PC-9 (cell line): Measurements from ENCODE around the gene FOXK1. TPM values are rescaled to one million over a fixed set of nuclear protein-coding genes. Genes with fewer than 3 reads are reported as not detected.

ENCODE experiments used
- BruUV-seq: library from RNA; stranded (reverse); fragments of 400-500 nt; replicated peaks from 2 replicates; lab custom pipeline; 2021; lab: Mats Ljungman, UMichigan
- CTCF ChIA-PET: fragments of 300-600 bp; sonication (Branson Sonifier 250); formaldehyde crosslinking; loops from one replicate; lab custom pipeline; 2022; ENCODE audit warnings: antibody characterized with exemption; lab: Charles Lee
- POLR2A ChIA-PET: fragments of 300-600 bp; sonication (Branson Sonifier 250); formaldehyde crosslinking; loops from one replicate; lab custom pipeline; 2022; ENCODE audit warnings: antibody characterized with exemption; ENCODE audit not compliant: unreplicated experiment; lab: Charles Lee
- DNase-seq, 2 experiments: peaks; one replicate each; pipeline versions ENCODE4 v3.0.0 to v3.0.0-alpha.2; 2015 to 2022; ENCODE audit warnings: mixed read lengths in 1 of 2
- H2AFZ ChIP-seq: fragments of 200-600 bp; sonication (generic); 2 replicates; pipeline ENCODE4 v1.8.1; 2017; ENCODE audit warnings: antibody characterized with exemption
- H3F3A ChIP-seq: fragments of 200-600 bp; sonication (generic); 2 replicates; pipeline ENCODE4 v1.8.1; 2017; ENCODE audit warnings: antibody characterized with exemption, mild to moderate bottlenecking, low read depth; ENCODE audit not compliant: insufficient read depth
- H3K27ac ChIP-seq: fragments of 200-600 bp; sonication (generic); 2 replicates; pipeline ENCODE4 v1.6.1; 2016; ENCODE audit warnings: mixed run types
- H3K27me3 ChIP-seq: fragments of 200-600 bp; sonication (generic); 2 replicates; pipeline ENCODE4 v1.6.1; 2016; ENCODE audit warnings: low read depth, mixed run types; ENCODE audit not compliant: insufficient read depth
- H3K36me3 ChIP-seq: fragments of 200-600 bp; sonication (generic); 2 replicates; pipeline ENCODE4 v1.6.1; 2016; ENCODE audit warnings: low read depth, mixed run types
- H3K4me1 ChIP-seq: fragments of 200-600 bp; sonication (generic); replicated peaks from 2 replicates; pipeline ENCODE4 v1.6.1; 2016; ENCODE audit warnings: mixed run types; ENCODE audit not compliant: insufficient read depth
- H3K4me2 ChIP-seq: fragments of 200-600 bp; sonication (generic); 2 replicates; pipeline ENCODE4 v1.6.1; 2017; ENCODE audit warnings: mixed run types
- H3K4me3 ChIP-seq: fragments of 200-600 bp; sonication (generic); 2 replicates; pipeline ENCODE4 v1.6.1; 2016; ENCODE audit warnings: mixed run types
- H3K79me2 ChIP-seq: fragments of 200-600 bp; sonication (generic); 2 replicates; pipeline ENCODE4 v1.6.1; 2017; ENCODE audit warnings: low read depth, mixed run types
- H3K9me2 ChIP-seq: fragments of 200-600 bp; sonication (generic); 2 replicates; pipeline ENCODE4 v1.8.1; 2017; ENCODE audit warnings: mild to moderate bottlenecking; ENCODE audit not compliant: insufficient read depth
- H3K9me3 ChIP-seq: fragments of 200-600 bp; sonication (generic); 2 replicates; pipeline ENCODE4 v1.8.1; 2016; ENCODE audit warnings: low read depth; ENCODE audit not compliant: insufficient read depth
- H4K20me1 ChIP-seq: fragments of 200-600 bp; sonication (generic); 2 replicates; pipeline ENCODE4 v1.8.1; 2017; ENCODE audit not compliant: insufficient read depth
- EZH2 ChIP-seq: fragments of 200-600 bp; sonication (generic); IDR thresholded peaks from 2 replicates; pipeline ENCODE4 v1.8.0; 2017; ENCODE audit warnings: antibody characterized with exemption, low read depth
- intact Hi-C: fragments of 100-400 bp; cut with micrococcal nuclease; formaldehyde crosslinking; loops from one replicate; pipeline ENCODE4 v1.10.0; 2022; ENCODE audit not compliant: unreplicated experiment
- total RNA-seq: library from RNA; stranded (reverse); gene quantifications from 2 replicates; pipeline ENCODE4 v1.2.3, GENCODE V29; 2021
- TF ChIP-seq, protein P1 (sequence below): fragments of 200-600 bp; sonication (generic); conservative IDR thresholded peaks from 2 replicates; pipeline ENCODE4 v1.6.1; 2017; ENCODE audit warnings: mixed run types, antibody characterized with exemption, mild to moderate bottlenecking, moderate library complexity

Gene FOXK1
- total RNA-seq, 1 experiment from 2014 or later = 68.1 TPM

GRCh38 chr7:4657640-4658417, 24.3 kb upstream of the FOXK1 start:
- intact Hi-C loops = no loop called here

DNA sequence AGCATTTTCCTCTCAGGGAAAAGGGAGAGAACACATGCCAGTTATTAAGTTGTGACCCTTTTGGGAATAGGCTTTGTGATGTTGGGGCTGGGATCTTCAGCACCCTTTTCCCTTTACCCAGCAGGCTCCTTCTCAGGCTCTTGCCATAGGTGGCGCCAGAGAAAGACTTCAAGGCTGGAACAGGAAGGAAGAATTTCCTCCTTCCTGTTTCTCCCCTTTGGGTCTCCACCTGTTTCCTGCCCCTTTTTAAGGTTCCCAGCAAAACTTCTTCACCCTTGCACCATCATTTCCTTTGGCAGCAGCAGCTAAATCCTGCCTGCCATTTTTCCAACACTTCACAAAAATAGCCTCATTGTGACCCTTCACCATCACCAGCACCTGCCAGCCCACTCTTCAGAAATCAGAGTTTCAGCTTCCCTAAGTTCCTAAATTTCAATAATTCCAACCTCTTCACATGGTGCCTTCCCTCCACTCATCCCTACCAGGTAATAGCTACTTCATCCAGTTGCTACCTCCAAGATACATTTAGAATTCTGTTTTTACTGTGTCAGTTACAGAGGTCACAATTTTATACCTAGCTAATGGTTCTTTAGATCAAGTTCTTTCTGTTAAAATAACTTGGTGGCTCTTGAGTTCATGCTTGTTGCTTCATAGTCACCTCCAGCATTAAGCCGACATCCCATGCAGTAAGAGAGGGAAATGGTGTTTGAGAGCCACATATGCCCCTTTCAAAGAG, 22.4 kb upstream of the FOXK1 start:
- H3K36me3 ChIP-seq = no peaks in the 10 kb centered on the region
- peaks cover 14% of the 10 kb centered on the region; the same call in 1 of the 2 replicates for H3K9me3 ChIP-seq
- no peaks in the 10 kb centered on the region for H3K9me2 ChIP-seq
- CTCF ChIA-PET = no interaction called here
- H3K27ac ChIP-seq = no peak overlapping the region
- DNase-seq = no peak
- POLR2A ChIA-PET = no interaction called here
- intact Hi-C loops = no loop called here
- BruUV-seq = no TSS peak
- H4K20me1 ChIP-seq = no peaks in the 10 kb centered on the region
- peaks cover 13% of the 10 kb centered on the region for H3K27me3 ChIP-seq
- H3K79me2 ChIP-seq = no peaks in the 10 kb centered on the region
- H2AFZ ChIP-seq = no peak overlapping the region
- H3K4me3 ChIP-seq = no peak overlapping the region
- H3K4me1 ChIP-seq = no peaks in the 10 kb centered on the region
- no peaks in the 10 kb centered on the region for H3F3A ChIP-seq
- TF ChIP-seq, protein P1, sequence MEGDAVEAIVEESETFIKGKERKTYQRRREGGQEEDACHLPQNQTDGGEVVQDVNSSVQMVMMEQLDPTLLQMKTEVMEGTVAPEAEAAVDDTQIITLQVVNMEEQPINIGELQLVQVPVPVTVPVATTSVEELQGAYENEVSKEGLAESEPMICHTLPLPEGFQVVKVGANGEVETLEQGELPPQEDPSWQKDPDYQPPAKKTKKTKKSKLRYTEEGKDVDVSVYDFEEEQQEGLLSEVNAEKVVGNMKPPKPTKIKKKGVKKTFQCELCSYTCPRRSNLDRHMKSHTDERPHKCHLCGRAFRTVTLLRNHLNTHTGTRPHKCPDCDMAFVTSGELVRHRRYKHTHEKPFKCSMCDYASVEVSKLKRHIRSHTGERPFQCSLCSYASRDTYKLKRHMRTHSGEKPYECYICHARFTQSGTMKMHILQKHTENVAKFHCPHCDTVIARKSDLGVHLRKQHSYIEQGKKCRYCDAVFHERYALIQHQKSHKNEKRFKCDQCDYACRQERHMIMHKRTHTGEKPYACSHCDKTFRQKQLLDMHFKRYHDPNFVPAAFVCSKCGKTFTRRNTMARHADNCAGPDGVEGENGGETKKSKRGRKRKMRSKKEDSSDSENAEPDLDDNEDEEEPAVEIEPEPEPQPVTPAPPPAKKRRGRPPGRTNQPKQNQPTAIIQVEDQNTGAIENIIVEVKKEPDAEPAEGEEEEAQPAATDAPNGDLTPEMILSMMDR = no peak; the same call in 1 of the 2 replicates
- no peak for TF ChIP-seq EZH2
- H3K4me2 ChIP-seq = no peak overlapping the region

More at GRCh38 chr7:4657640-4658417, 24.3 kb upstream of the FOXK1 start:
- DNase-seq = no peak
- Histone ChIP-seq H2AFZ (no peak overlapping the region), H3K4me3 (no peak overlapping the region), H4K20me1 (no peaks in the 10 kb centered on the region), H3F3A (no peaks in the 10 kb centered on the region), H3K9me3 (peaks cover 14% of the 10 kb centered on the region; the same call in 1 of the 2 replicates), H3K9me2 (no peaks in the 10 kb centered on the region), H3K4me2 (no peak overlapping the region), H3K36me3 (no peaks in the 10 kb centered on the region), H3K4me1 (no peaks in the 10 kb centered on the region), H3K27me3 (peaks cover 7% of the 10 kb centered on the region; the same call in 1 of the 2 replicates), H3K79me2 (no peaks in the 10 kb centered on the region), H3K27ac (no peak overlapping the region)
- BruUV-seq = no TSS peak
- TF ChIP-seq EZH2 = no peak
- TF ChIP-seq, protein P1 = no peak
- POLR2A ChIA-PET = no interaction called here
- CTCF ChIA-PET = no interaction called here

DNA sequence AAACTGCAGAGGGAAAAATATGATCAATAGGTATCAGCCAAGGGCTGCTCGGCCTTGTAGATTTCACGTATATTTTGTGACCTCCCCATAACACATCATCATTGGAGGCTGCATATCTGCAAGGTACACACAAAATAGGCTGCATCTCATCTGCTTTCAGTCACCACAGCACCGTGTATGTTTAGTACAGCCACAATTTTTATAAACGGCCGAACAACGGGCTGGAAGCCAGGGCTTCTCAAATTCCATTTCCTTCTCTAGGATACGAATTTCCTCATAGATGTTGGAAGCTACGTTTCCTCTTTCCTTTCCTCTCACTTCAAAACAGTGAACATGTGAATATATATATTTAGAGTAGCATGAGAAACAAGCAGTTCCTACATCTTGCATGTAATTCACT, 20.2 kb upstream of the FOXK1 start:
- TF ChIP-seq, protein P1 = no peak
- no peak for TF ChIP-seq EZH2
- H4K20me1 ChIP-seq = no peaks in the 10 kb centered on the region
- peaks cover 13% of the 10 kb centered on the region for H3K27me3 ChIP-seq
- intact Hi-C loops = no loop called here
- H3K9me2 ChIP-seq = no peaks in the 10 kb centered on the region
- no TSS peak for BruUV-seq
- H2AFZ ChIP-seq = no peak overlapping the region
- H3K27ac ChIP-seq = no peak overlapping the region
- ChIA-PET POLR2A (no interaction called here), CTCF (interaction anchor here (0.6 kb wide), 2 partner anchors 24 to 1038 kb away, joined by 3 read pairs; no protein-coding TSS in a partner anchor)
- H3K9me3 ChIP-seq = peaks cover 14% of the 10 kb centered on the region; the same call in 1 of the 2 replicates
- no peaks in the 10 kb centered on the region for H3K4me1 ChIP-seq
- H3K4me3 ChIP-seq = no peak overlapping the region
- no peak overlapping the region for H3K4me2 ChIP-seq
- no peak for DNase-seq
- H3F3A ChIP-seq = no peaks in the 10 kb centered on the region
- H3K79me2 ChIP-seq = no peaks in the 10 kb centered on the region
- H3K36me3 ChIP-seq = no peaks in the 10 kb centered on the region
